ENCODE results near the gene MAP2K6.

DNA sequence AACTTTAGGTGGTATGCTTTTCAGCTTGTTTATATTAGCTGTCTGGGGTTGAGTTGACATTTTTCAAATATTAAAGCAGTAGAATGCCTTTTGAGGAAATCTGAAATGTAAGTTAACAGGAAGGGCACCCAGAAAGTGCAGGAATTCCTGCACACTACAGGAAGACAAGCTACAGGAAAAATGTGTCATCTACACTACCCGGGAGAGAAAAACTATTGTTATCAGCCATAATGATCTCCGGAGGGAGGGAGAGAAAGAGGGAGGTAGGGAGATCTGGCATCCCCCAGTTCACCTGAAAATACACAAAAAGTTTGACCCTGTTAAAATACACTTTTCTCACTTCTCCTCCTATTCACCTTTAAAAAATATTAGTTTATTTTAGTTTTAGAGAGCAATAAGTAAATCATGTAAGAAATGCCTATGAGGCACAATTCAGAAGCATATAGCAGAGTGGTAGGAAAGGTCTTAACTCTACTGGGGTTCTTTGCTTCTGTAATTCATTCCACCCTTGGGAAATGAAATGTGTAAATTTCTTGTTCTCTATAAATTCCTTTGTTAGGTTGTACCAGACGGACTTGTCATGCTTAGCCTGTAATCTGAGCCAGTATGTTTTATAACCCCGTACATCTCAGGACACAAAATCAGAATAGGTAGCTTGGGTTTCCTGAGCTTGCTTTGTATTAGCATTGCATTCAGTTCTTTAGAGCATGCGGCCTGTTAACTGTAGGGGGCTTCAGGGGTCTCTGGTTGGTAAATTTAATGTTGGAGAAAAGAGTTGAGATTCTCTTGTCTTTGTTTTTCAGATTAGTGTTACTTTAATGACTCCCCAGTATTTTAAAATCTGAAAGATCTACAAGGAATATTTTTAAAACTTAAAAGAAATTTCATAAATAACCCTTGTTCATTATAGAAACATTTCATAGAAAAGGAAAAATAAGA lies 3.3 kb downstream of the MAP2K6 start:
- no peak for TF ChIP-seq POLR2A (IDR thresholded peaks at IDR 0.05)
- TF ChIP-seq CTCF (IDR thresholded peaks at IDR 0.05): no peak
